SK-N-SH (cell line): ENCODE results near the gene ACTN3. TPM values are rescaled to one million over a fixed set of nuclear protein-coding genes. Genes with fewer than 3 reads are reported as not detected.

Experiments
- CTCF ChIA-PET: fragments of 300-600, 350-600 bp; formaldehyde crosslinking; extraction: SDS; loops from one replicate; lab custom pipeline; 2021; lab: Yijun Ruan, JAX
- POLR2A ChIA-PET: fragments of 350-600 bp; sonication (Branson Sonifier 250); formaldehyde crosslinking; extraction: SDS; loops from one replicate; lab custom pipeline; 2020; ENCODE audit warnings: antibody characterized with exemption, inconsistent platforms; lab: Yijun Ruan, JAX
- DNase-seq: peaks from one replicate; pipeline ENCODE4 v3.0.0; 2012
- H2AFZ ChIP-seq: fragments of 200-600 bp; sonication (generic); 2 replicates; pipeline ENCODE4 v1.8.1; 2016; ENCODE audit warnings: antibody characterized with exemption, mild to moderate bottlenecking, low read depth
- H3F3A ChIP-seq: fragments of 200-600 bp; sonication (generic); replicated peaks from 2 replicates; pipeline ENCODE3; 2016; ENCODE audit warnings: antibody characterized with exemption, mild to moderate bottlenecking; ENCODE audit not compliant: insufficient read depth
- H3K27ac ChIP-seq, 2 experiments: fragments of 200-500 bp in 1 of 2; fragments of 200-600 bp in 1 of 2; sonication (Bioruptor generic) in 1 of 2; sonication (generic), shearing (Covaris generic) in 1 of 2; 2 replicates each; pipeline versions ENCODE4 v1.5.1 to v1.6.1; 2014 to 2016; ENCODE audit warnings: low read depth in 2 of 2, inconsistent platforms in 1 of 2, low read length in 1 of 2, mild to moderate bottlenecking in 1 of 2, mixed read lengths in 1 of 2
- H3K27me3 ChIP-seq: fragments of 200-600 bp; sonication (generic), shearing (Covaris generic); 2 replicates; pipeline ENCODE4 v1.6.1; 2016; ENCODE audit warnings: mixed run types; ENCODE audit not compliant: insufficient read depth
- H3K36me3 ChIP-seq, 2 experiments: fragments of 200-500 bp in 1 of 2; fragments of 200-600 bp in 1 of 2; sonication (Bioruptor generic) in 1 of 2; sonication (generic) in 1 of 2; replicated peaks in 1 of 2; 2 replicates each; pipeline versions ENCODE3 to v1.5.1; 2014 to 2016; ENCODE audit warnings: low read length in 1 of 2, mild to moderate bottlenecking in 1 of 2; ENCODE audit not compliant: insufficient read depth in 2 of 2, control insufficient read depth in 1 of 2
- H3K4me1 ChIP-seq, 2 experiments: fragments of 200-500 bp in 1 of 2; fragments of 200-600 bp in 1 of 2; sonication (Bioruptor generic) in 1 of 2; sonication (generic), shearing (Covaris generic) in 1 of 2; 2 replicates each; pipeline versions ENCODE4 v1.5.1 to v1.6.1; 2014 to 2016; ENCODE audit warnings: low read depth in 1 of 2, low read length in 1 of 2, mixed run types in 1 of 2; ENCODE audit not compliant: insufficient read depth in 2 of 2, control insufficient read depth in 1 of 2
- H3K4me2 ChIP-seq: fragments of 200-600 bp; sonication (generic), shearing (Covaris generic); 2 replicates; pipeline ENCODE4 v1.6.1; 2017; ENCODE audit warnings: mixed run types
- H3K4me3 ChIP-seq, 2 experiments: fragments of 200-500 bp in 1 of 2; fragments of 200-600 bp in 1 of 2; sonication (Bioruptor generic) in 1 of 2; sonication (generic), shearing (Covaris generic) in 1 of 2; 2 replicates each; pipeline versions ENCODE4 v1.5.1 to v1.8.1; 2014 to 2016; ENCODE audit warnings: low read depth in 2 of 2, inconsistent platforms in 1 of 2, low read length in 1 of 2, mild to moderate bottlenecking in 1 of 2, mixed read lengths in 1 of 2, moderate library complexity in 1 of 2
- H3K79me2 ChIP-seq: fragments of 200-600 bp; sonication (generic); 2 replicates; pipeline ENCODE4 v1.8.1; 2017; ENCODE audit warnings: mild to moderate bottlenecking; ENCODE audit not compliant: insufficient read depth
- H3K9ac ChIP-seq: fragments of 200-600 bp; sonication (generic); 2 replicates; pipeline ENCODE4 v1.6.1; 2017; ENCODE audit warnings: mixed run types
- H3K9me2 ChIP-seq: fragments of 200-600 bp; sonication (generic); 2 replicates; pipeline ENCODE4 v1.6.1; 2017; ENCODE audit warnings: mixed run types
- H3K9me3 ChIP-seq: fragments of 200-600 bp; sonication (generic); 2 replicates; pipeline ENCODE4 v1.6.1; 2017; ENCODE audit warnings: mixed run types, mild to moderate bottlenecking, moderate library complexity
- H4K20me1 ChIP-seq: fragments of 200-600 bp; sonication (generic); 2 replicates; pipeline ENCODE4 v1.6.1; 2017; ENCODE audit warnings: mild to moderate bottlenecking, mixed run types; ENCODE audit not compliant: insufficient read depth
- CHD2 ChIP-seq: fragments of 150-350 bp; IDR thresholded peaks from 2 replicates; pipeline ENCODE4 v1.6.1; 2018; ENCODE audit warnings: low read length; ENCODE audit not compliant: partially characterized antibody
- CTCF ChIP-seq: fragments of 200-600 bp; sonication (generic); IDR thresholded peaks from 2 replicates; pipeline ENCODE4 v1.6.1; 2017; ENCODE audit warnings: antibody characterized with exemption, mild to moderate bottlenecking, moderate library complexity
- FOXJ3 ChIP-seq: sonication (generic); formaldehyde crosslinking; IDR thresholded peaks from 2 replicates; pipeline ENCODE4 v1.5.1; 2020; ENCODE audit warnings: mild to moderate bottlenecking, missing genetic modification reagents
- FOXM1 ChIP-seq: IDR thresholded peaks from 2 replicates; pipeline ENCODE4 v1.4.0; 2012; ENCODE audit warnings: low read depth, mild to moderate bottlenecking
- GABPA ChIP-seq: IDR thresholded peaks from 2 replicates; pipeline ENCODE4 v1.4.0; 2012; ENCODE audit warnings: low read depth, mild to moderate bottlenecking
- IRF3 ChIP-seq: fragments of 150-350 bp; IDR thresholded peaks from 2 replicates; pipeline ENCODE4 v1.6.1; 2016; ENCODE audit warnings: mild to moderate bottlenecking, low read depth, low read length
- JUND ChIP-seq: IDR thresholded peaks from 2 replicates; pipeline ENCODE4 v1.4.0; 2012
- MAX ChIP-seq: IDR thresholded peaks from 2 replicates; pipeline ENCODE4 v1.4.0; 2012; ENCODE audit warnings: low read depth
- MXI1 ChIP-seq: IDR thresholded peaks from 2 replicates; pipeline ENCODE4 v1.6.1; 2012; ENCODE audit warnings: mild to moderate bottlenecking, low read depth, low read length, improper control_type of control experiment
- NRF1 ChIP-seq: IDR thresholded peaks from 2 replicates; pipeline ENCODE4 v1.6.1; 2012; ENCODE audit warnings: low read depth, mild to moderate bottlenecking, low read length
- POLR2AphosphoS5 ChIP-seq: IDR thresholded peaks from 2 replicates; pipeline ENCODE4 v1.6.1; 2012; ENCODE audit warnings: low read depth, low read length
- SIN3A ChIP-seq: IDR thresholded peaks from 2 replicates; pipeline ENCODE4 v1.6.1; 2012; ENCODE audit warnings: low read depth, mild to moderate bottlenecking, low read length, moderate library complexity, borderline replicate concordance
- TAF1 ChIP-seq: IDR thresholded peaks from 2 replicates; pipeline ENCODE4 v1.6.1; 2012; ENCODE audit warnings: low read depth, mild to moderate bottlenecking, low read length, moderate library complexity, borderline replicate concordance
- TCF12 ChIP-seq: IDR thresholded peaks from 2 replicates; pipeline ENCODE4 v1.4.0; 2012
- USF2 ChIP-seq: fragments of 150-350 bp; IDR thresholded peaks from 2 replicates; pipeline ENCODE4 v1.6.1; 2017; ENCODE audit warnings: antibody characterized with exemption, low read length, low read depth, borderline replicate concordance
- YY1 ChIP-seq: IDR thresholded peaks from 2 replicates; pipeline ENCODE4 v1.4.0; 2012; ENCODE audit warnings: low read depth, mild to moderate bottlenecking
- WGBS: methylation state at CpG from one replicate; pipeline ENCODE4 v1.1.6; 2017; ENCODE audit warnings: low lambda C conversion rate; 5-methylcytosine and 5-hydroxymethylcytosine counted together
- polyA plus RNA-seq, 3 experiments: library from polyadenylated mRNA; depleted of rRNA; stranded (reverse); fragments of >200 nt; gene quantifications; 2 replicates each; pipeline ENCODE4 v1.2.3, GENCODE V29; 2012

Gene ACTN3
- polyA plus RNA-seq, 1 of the 3 experiments (the other 2 are of a cell fraction), result 0.02 TPM

- Histone ChIP-seq H2AFZ (peak within 1 kb of the TSS; percentile 97), H3K4me3 (peak within 1 kb of the TSS; percentile 77 to 94), H3F3A (no peaks in the 10 kb centered on the region), H3K27ac (peak within 1 kb of the TSS; percentile 62 to 84; a peak in 3 of 4 replicates), H3K27me3 (no peaks in the 10 kb centered on the region), H3K4me2 (peak within 1 kb of the TSS; percentile 98), H3K36me3 (no peaks in the 10 kb centered on the region), H3K9me2 (no peaks in the 10 kb centered on the region), H3K9ac (peak within 1 kb of the TSS; percentile 85), H3K4me1 (peaks cover 4 to 17% of the 10 kb centered on the region in 2 experiments; a peak in 1 of 4 replicates), H4K20me1 (no peaks in the 10 kb centered on the region), H3K9me3 (no peaks in the 10 kb centered on the region), H3K79me2 (peaks cover 18% of the 10 kb centered on the region)
- TF ChIP-seq CTCF (peak; percentile 57), MAX (peak; percentile 79), YY1 (0 out of 2 replicates have a peak, but pooled peaks have one; percentile 26), TAF1 (peak; percentile 69), FOXM1 (no peak), NRF1 (peak; percentile 95), GABPA (no peak), JUND (no peak), TCF12 (no peak), FOXJ3 (CRISPR knock-in tag) (no peak), IRF3 (no peak), SIN3A (no peak), MXI1 (peak; percentile 52; the same call in 1 of the 2 replicates), POLR2AphosphoS5 (peak; percentile 99), CHD2 (no peak), USF2 (no peak)
- peak; percentile 100 for DNase-seq
- CTCF ChIA-PET, result interaction anchor here (0.6 to 3.4 kb wide), 17 partner anchors 9 to 432 kb away, joined by 3 to 21 read pairs (median 3); partner anchors contain the start of genes CTSF and RBM4B
- 23% methylated on average over 40 of the region's 68 CpGs for WGBS
- POLR2A ChIA-PET, result interaction anchor here (1.2 to 2.0 kb wide), 3 partner anchors 24 to 45 kb away, joined by 5 to 8 read pairs (median 7); partner anchors contain the start of genes CTSF, RBM14 and RBM4
Measured at GRCh38 chr11:66592457-66593302, 46.0 kb downstream of the ACTN3 start, which contains the start of the genes CCDC87 and CCS. TSS of gene CCDC87 (minus strand) at chr11:66593063. CDS start at chr11:66593015, 48 bp downstream. TSS of gene CCS (plus strand) at chr11:66593185. CDS start at chr11:66593262, 77 bp downstream.
